ENCODE measurements around the gene LCE1E.

DNA sequence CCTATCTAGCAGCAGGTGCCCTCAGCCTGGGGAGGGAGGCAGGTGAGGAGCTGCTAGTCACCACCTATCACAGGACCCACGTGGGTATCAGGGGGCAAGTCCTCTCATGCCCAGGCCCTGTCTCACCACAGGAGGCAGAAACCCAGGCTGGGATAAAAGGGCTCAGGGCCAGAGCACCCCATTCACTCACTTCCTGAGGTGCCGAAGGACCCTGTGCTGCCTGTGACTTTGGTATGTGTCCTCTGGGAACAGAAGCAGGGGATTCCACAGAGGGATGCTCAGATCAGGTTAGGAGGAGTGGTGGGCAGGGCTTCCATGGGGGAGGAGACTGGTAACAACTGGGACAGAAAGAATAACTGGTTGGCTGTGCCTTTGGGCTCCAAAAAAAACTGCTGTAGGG, at the start of gene LCE1E:
- no peak for TF ChIP-seq CHD2 (IDR thresholded peaks at IDR 0.05; ENCODE audit: low read length, partially characterized antibody)
- no peak for TF ChIP-seq EP300 (IDR thresholded peaks at IDR 0.05)
- no peak for TF ChIP-seq MAZ (IDR thresholded peaks at IDR 0.05; ENCODE audit: borderline replicate concordance, low read depth, low read length)
- TF ChIP-seq, protein P1, sequence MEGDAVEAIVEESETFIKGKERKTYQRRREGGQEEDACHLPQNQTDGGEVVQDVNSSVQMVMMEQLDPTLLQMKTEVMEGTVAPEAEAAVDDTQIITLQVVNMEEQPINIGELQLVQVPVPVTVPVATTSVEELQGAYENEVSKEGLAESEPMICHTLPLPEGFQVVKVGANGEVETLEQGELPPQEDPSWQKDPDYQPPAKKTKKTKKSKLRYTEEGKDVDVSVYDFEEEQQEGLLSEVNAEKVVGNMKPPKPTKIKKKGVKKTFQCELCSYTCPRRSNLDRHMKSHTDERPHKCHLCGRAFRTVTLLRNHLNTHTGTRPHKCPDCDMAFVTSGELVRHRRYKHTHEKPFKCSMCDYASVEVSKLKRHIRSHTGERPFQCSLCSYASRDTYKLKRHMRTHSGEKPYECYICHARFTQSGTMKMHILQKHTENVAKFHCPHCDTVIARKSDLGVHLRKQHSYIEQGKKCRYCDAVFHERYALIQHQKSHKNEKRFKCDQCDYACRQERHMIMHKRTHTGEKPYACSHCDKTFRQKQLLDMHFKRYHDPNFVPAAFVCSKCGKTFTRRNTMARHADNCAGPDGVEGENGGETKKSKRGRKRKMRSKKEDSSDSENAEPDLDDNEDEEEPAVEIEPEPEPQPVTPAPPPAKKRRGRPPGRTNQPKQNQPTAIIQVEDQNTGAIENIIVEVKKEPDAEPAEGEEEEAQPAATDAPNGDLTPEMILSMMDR (IDR thresholded peaks at IDR 0.05), result no peak
- no peak for TF ChIP-seq RCOR1 (IDR thresholded peaks at IDR 0.05; ENCODE audit: low read depth, low read length)
- no peak for TF ChIP-seq FOSL2 (IDR thresholded peaks at IDR 0.05)
- TF ChIP-seq FOSL2 (CRISPR knock-in tag; IDR thresholded peaks at IDR 0.05), result no peak
- no peak for TF ChIP-seq SREBF2 (IDR thresholded peaks at IDR 0.05)
- no peak for TF ChIP-seq POLR2A (IDR thresholded peaks at IDR 0.05; ENCODE audit: low read length)
